Smooth muscle cell (in vitro differentiated cells): ENCODE results near the gene ARSB. TPM values are rescaled to one million over a fixed set of nuclear protein-coding genes. Genes with fewer than 3 reads are reported as not detected.
A peak's percentile ranks its signal among the peaks of the same experiment; 100 is the strongest.

Experiments used
- DNase-seq: peaks from one replicate; lab custom pipeline; 2025; ENCODE audit not compliant: unreplicated experiment; lab: John Stamatoyannopoulos, UW
- H2AFZ ChIP-seq: fragments of 200-600 bp; sonication (generic); 2 replicates; pipeline ENCODE4 v1.6.0; 2016; ENCODE audit warnings: antibody characterized with exemption, low read depth, mild to moderate bottlenecking
- H3F3A ChIP-seq: fragments of 200-600 bp; sonication (generic); 2 replicates; pipeline ENCODE4 v1.6.0; 2017; ENCODE audit warnings: antibody characterized with exemption, low read depth
- H3K27ac ChIP-seq: fragments of 200-600 bp; sonication (generic); 2 replicates; pipeline ENCODE4 v1.5.1; 2016; ENCODE audit warnings: low read depth, mild to moderate bottlenecking
- H3K27me3 ChIP-seq: fragments of 200-600 bp; sonication (generic); 2 replicates; pipeline ENCODE4 v1.6.1; 2016; ENCODE audit warnings: low read depth, mild to moderate bottlenecking
- H3K36me3 ChIP-seq: fragments of 200-600 bp; sonication (generic); 2 replicates; pipeline ENCODE4 v1.5.1; 2016; ENCODE audit warnings: low read depth
- H3K4me1 ChIP-seq: fragments of 200-600 bp; sonication (generic); 2 replicates; pipeline ENCODE4 v1.5.1; 2016; ENCODE audit warnings: low read depth
- H3K4me2 ChIP-seq: fragments of 200-600 bp; sonication (generic); 2 replicates; pipeline ENCODE4 v1.6.0; 2016; ENCODE audit warnings: mild to moderate bottlenecking
- H3K4me3 ChIP-seq: fragments of 200-600 bp; sonication (generic); 2 replicates; pipeline ENCODE4 v1.5.1; 2016; ENCODE audit warnings: mild to moderate bottlenecking
- H3K79me2 ChIP-seq: fragments of 200-600 bp; sonication (generic); 2 replicates; pipeline ENCODE4 v1.6.0; 2016; ENCODE audit warnings: low read depth, mild to moderate bottlenecking
- H3K9ac ChIP-seq: fragments of 200-600 bp; sonication (generic); 2 replicates; pipeline ENCODE4 v1.6.0; 2016; ENCODE audit warnings: low read depth
- H3K9me3 ChIP-seq: fragments of 200-600 bp; sonication (generic); replicated peaks from 2 replicates; pipeline ENCODE4 v1.5.1; 2016; ENCODE audit warnings: low read depth
- H4K20me1 ChIP-seq: fragments of 200-600 bp; sonication (generic); 2 replicates; pipeline ENCODE4 v1.6.0; 2016; ENCODE audit warnings: low read depth
- CTCF ChIP-seq: fragments of 200-600 bp; sonication (generic); IDR thresholded peaks from 2 replicates; pipeline ENCODE4 v1.5.1; 2017; ENCODE audit warnings: borderline replicate concordance, mild to moderate bottlenecking, antibody characterized with exemption; ENCODE audit not compliant: insufficient read depth, poor library complexity, severe bottlenecking
- WGBS: methylation state at CpG from one replicate; pipeline ENCODE4 v1.1.7; 2016; ENCODE audit warnings: low lambda C conversion rate; 5-methylcytosine and 5-hydroxymethylcytosine counted together
- polyA plus RNA-seq: library from polyadenylated mRNA; unstranded; fragments of >200 nt; fragmentation: Nextera tagmentation; extraction: Ambion mirVana; gene quantifications from 2 replicates; pipeline ENCODE4 v1.2.1, GENCODE V29; 2016
- total RNA-seq: library from RNA; depleted of rRNA; stranded (reverse); fragments of >200 nt; gene quantifications from 2 replicates; pipeline ENCODE4 v1.2.3, GENCODE V29; 2014

ARSB gene
- total and polyA plus RNA-seq, 2 experiments from 2014 or later: 17.5 to 23.2 TPM

GRCh38 chr5:78792345-78793055, 192.6 kb downstream of the ARSB start:
- Histone ChIP-seq H3K9me3 (no peaks in the 10 kb centered on the region), H2AFZ (no peak overlapping the region), H3K9ac (no peak overlapping the region), H3K4me1 (peaks cover 11% of the 10 kb centered on the region), H3F3A (peaks cover 12% of the 10 kb centered on the region), H3K4me2 (no peak overlapping the region), H3K36me3 (no peaks in the 10 kb centered on the region), H3K79me2 (no peaks in the 10 kb centered on the region), H3K27ac (no peak overlapping the region), H3K4me3 (no peak overlapping the region), H3K27me3 (no peaks in the 10 kb centered on the region), H4K20me1 (no peaks in the 10 kb centered on the region)
- WGBS: 96% methylated on average over 10 of the region's 10 CpGs
- TF ChIP-seq CTCF: no peak
- DNase-seq: no peak

GRCh38 chr5:78791501-78792100, 193.5 kb downstream of the ARSB start:
- peaks cover 11% of the 10 kb centered on the region for H3K4me1 ChIP-seq
- H3F3A ChIP-seq: peaks cover 8% of the 10 kb centered on the region
- no peaks in the 10 kb centered on the region for H4K20me1 ChIP-seq
- no peak overlapping the region for H2AFZ ChIP-seq
- no peak overlapping the region for H3K4me3 ChIP-seq
- H3K9me3 ChIP-seq: no peaks in the 10 kb centered on the region
- TF ChIP-seq CTCF: no peak
- WGBS: 90% methylated on average over 11 of the region's 11 CpGs
- no peaks in the 10 kb centered on the region for H3K27me3 ChIP-seq
- H3K4me2 ChIP-seq: no peak overlapping the region
- H3K36me3 ChIP-seq: no peaks in the 10 kb centered on the region
- no peaks in the 10 kb centered on the region for H3K79me2 ChIP-seq
- H3K27ac ChIP-seq: no peak overlapping the region
- H3K9ac ChIP-seq: no peak overlapping the region
- DNase-seq: no peak

GRCh38 chr5:78787783-78788182, 197.3 kb downstream of the ARSB start:
- Histone ChIP-seq H3K27ac (no peak overlapping the region), H3K9ac (no peak overlapping the region), H3K4me1 (peaks cover 2% of the 10 kb centered on the region), H3K27me3 (no peaks in the 10 kb centered on the region), H3F3A (no peaks in the 10 kb centered on the region), H4K20me1 (no peaks in the 10 kb centered on the region), H3K9me3 (no peaks in the 10 kb centered on the region), H3K4me3 (no peak overlapping the region), H2AFZ (peak overlapping the region; percentile 65), H3K79me2 (no peaks in the 10 kb centered on the region), H3K4me2 (peak overlapping the region; percentile 30), H3K36me3 (no peaks in the 10 kb centered on the region)
- WGBS: 43% methylated on average over 7 of the region's 7 CpGs
- DNase-seq: no peak
- TF ChIP-seq CTCF: no peak
